HG03066 (cell line): ENCODE measurements around the gene WNK1.
"Not testable (repeated sequence)": the region's sequence is repeated elsewhere in the genome, so short reads cannot be mapped to it uniquely, and the experiment has no call there.

ENCODE experiments used
- ATAC-seq: cut with Tn5 transposase; IDR thresholded peaks from one replicate; pipeline ENCODE4 v1.9.1; 2021; ENCODE audit warnings: low read depth; ENCODE audit not compliant: unreplicated experiment

The WNK1 gene

GRCh38 chr12:740921-741320 lies 11.5 kb upstream of the WNK1 start:
- ATAC-seq: no peak

DNA sequence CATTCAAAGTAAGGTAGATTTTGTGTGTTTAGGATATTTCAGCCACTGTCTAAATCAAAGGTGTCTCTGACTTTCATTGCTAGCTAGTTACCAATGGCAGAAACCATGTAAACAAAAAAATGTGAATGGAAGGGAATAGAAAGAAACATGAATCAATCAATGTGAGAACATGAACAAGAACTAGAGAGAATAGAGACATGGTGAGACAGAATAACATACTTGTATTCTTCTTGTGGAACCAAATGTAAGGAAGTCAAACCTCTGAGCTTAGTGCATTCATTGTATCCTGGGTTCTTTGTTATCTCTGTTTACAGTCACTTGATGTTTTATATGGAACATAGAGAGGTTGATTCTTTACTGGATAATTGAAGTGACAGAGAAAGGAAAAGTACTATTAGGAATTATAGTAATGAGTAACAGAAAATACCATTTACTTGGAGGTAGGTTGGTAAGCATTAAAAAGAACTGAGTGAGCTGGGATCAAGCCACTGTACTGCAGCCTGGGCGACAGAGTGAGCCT lies 2.6 kb upstream of the WNK1 start:
- ATAC-seq: no peak

DNA sequence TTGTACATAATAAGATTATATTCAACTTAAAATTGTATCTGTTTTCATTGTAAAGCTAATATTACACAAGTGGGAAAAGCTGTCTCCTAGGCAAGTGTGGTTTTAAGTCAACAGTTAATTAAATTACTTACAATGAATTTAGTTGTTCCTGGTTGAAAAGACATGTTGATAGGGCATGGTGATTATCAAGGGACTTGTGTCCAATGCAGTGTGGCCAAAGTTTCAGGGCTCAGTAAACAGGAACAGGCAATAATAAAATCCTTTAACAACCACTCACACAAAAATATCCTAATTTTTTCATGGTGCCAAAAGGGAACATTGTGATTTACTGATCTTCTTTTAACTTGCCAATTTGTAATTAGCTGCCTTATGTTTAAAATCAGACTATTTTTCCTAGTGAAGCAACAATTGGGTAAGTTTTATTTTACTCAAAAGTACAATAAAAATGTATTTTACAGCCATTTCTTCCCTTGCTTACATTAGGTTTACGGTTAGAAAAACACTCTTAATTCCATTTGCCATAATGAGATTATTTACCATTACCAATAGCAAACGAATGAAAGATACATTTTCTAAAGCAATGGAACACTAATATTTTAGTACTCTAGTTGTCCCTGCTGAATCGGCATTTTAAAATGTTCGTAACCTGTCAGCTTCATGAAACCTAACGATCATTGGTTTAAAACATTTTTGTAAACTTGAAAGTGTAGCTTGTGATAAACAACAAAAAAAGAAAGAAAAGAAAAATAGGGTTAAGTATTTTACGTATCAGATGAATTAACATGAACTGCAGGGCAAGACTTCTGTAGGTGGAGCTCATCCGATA lies 1.8 kb upstream of the WNK1 start:
- ATAC-seq: no peak

- ATAC-seq: peak; percentile 31
Measured at GRCh38 chr12:751192-751998, 984 bp upstream of the WNK1 start.

DNA sequence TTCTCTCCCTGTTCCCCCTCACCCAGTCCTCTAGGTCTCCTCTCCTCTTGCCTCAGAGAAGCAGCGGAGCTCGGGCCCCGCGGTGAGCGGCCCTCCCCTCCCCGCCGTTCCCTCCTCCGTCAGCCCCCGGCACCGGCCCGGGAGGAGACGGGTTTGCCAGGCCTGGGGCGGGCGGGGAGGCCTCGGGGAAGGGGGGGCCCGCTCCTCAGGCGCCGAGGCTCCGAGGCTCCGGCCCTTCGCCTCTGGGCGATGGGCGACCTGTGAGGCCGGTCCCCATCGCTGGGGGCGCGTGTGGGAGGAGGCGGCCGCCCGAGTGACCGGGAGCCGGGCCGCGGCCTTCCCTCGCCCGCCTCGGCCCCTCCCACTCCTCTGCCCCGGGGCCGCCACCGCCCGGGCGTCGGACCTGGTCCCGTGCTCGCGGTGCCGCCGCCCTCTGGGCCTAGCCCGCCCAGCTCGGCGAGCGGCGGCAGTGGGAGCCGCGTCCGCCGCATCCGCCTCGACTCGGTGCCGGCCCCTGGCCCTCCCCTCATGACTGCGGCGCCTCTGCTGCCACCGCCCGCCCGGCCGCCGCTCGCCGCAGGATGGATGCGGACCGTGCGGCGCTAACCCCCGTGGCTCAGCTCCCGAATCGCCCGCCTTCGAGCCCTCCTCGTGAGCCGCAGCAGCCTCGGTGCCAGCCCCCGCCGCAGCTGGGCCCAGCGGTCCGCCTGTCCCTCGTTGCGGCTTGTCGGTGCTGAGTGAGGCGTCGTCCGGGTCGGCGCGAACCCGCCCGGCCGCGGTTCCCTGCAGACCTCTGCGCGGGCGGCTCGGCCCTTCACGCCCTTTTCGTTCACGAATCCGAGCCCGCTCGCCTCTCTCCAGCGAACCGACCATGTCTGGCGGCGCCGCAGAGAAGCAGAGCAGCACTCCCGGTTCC lies 574 bp downstream of the WNK1 start:
- peak; percentile 14 for ATAC-seq

GRCh38 chr12:753611-754472 lies 1.5 kb downstream of the WNK1 start:
- no peak for ATAC-seq

GRCh38 chr12:754473-754820 lies 2.1 kb downstream of the WNK1 start:
- no peak for ATAC-seq

GRCh38 chr12:754851-755562 lies 2.6 kb downstream of the WNK1 start:
- ATAC-seq: no peak

- ATAC-seq: no peak
Measured at GRCh38 chr12:759628-760027, 7.2 kb downstream of the WNK1 start.

- ATAC-seq: no peak
Measured at GRCh38 chr12:761256-761655, 8.9 kb downstream of the WNK1 start.

DNA sequence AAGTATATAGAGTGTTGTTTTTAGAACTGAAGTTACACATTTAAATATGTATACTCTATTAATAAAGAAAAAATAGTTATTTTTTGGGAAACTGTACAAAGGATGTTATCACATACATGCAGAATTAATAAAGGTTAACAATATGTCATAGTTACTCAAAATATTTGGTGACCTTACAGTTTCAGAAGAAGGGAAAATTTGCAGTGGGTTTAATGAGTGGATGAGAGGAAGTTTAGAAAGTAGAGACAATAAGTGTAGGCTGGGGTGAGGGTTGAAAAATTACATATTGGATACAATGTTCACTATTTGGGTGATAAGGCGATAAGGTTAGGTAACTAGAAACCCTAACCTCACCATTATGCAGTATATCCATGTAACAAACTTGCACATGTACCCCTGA lies 13.5 kb downstream of the WNK1 start:
- no peak for ATAC-seq

DNA sequence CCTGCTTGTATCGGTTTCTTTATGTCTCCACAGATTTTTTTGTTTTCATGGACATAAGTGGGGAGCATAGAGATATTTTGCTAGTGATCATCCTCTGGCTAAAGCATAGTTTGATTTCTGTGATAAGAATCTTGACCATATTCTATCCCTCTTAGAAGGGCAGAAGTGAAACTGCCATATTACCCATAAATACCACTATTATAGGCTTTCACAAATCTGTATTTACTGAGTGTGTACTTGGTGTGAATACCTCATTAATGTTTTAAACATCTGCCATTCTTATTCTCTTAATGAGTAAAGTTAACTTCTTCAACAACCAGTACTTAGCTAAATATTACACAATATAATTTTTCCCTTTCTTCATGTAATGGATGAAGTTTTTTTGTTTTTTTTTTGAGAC lies 16.1 kb downstream of the WNK1 start:
- ATAC-seq: no peak

GRCh38 chr12:770479-770878 lies 18.1 kb downstream of the WNK1 start:
- ATAC-seq: no peak

DNA sequence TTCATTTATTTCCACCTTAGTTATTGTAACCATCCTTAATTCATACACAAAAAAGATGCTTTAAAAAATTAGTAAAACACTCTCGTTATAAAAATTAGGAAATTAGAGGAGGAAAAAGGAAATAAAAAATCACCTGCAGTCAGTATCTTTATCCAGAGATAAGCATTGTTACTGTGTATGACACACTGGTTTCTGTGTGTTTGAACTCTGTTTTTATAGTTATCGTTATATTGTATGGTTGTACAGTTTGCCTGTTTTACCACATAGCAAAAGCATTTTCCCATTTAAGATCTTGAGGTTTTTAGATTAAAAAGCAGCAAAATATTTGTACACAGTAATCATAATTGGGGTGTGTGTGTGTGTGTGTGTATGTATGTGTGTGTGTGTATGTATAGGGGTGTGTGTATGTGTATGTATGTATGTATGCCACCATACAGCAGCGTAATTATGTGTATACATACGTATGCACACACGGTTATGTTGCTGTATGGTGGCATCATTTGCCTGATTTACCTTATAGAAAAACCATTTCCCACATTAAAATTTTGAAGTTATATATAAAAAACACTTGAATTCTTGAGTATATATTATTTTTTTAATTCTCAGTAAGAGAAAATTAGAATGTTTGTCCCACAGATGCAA lies 19.8 kb downstream of the WNK1 start:
- ATAC-seq: no peak

DNA sequence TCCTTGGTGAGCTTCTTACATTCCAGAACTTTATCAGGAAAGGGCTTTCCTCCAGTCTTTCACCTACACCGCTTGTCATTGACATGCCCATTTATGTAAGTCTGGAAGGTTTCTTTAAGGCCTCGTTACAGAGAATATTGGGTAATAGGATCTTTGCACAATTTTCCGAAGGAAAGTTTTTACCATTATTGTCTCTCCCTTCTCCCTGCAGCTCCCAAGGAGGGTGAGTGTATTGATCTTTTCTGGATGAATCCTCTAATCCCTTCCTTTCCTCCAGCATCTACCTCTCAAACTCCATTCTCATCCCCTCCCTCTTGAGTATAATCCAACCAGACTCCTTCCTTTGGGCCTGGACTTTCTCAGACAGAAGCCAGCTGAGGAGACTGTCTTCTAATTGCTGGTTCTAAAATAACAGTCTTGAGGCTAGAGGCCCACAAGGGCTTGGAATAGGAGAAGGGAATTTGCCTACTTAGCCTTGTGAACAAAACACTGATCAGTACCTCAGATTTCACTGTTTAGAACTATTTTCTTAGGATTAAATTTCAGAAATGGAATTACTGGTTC lies 21.8 kb downstream of the WNK1 start:
- ATAC-seq: no peak

GRCh38 chr12:775973-776771 lies 23.8 kb downstream of the WNK1 start:
- not testable (repeated sequence) for ATAC-seq

DNA sequence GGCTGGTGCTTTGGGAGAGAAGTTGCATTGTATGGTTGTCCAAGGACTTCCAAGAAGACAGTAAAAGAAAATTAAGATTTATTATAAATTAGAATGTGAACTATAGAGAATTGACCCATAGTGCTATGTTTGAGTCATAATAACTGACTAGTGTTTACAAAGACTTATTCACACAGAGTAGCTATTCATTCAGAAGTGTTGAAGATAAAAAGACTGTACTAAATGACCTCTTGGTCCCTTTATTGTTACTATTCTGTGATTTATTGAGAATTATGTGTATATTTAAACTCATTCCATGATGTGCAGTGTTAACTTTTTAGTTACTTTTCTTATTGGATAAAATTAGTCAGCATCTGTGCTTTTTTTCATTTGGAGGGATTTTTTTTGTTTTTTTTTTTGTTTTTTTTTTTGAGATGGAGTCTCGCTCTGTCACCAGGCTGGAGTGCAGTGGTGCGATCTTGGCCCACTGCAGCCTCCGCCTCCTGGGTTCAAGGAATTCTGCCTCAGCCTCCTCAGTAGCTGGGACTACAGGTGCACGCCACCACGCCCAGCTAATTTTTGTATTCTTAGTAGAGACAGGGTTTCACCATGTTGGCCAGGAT lies 24.5 kb downstream of the WNK1 start:
- not testable (repeated sequence) for ATAC-seq
